Naive thymus-derived CD4-positive, alpha-beta T cell (primary cell): ENCODE measurements around the gene GNPTAB. TPM values are rescaled to one million over a fixed set of nuclear protein-coding genes. Genes with fewer than 3 reads are reported as not detected.

Experiments used
- ATAC-seq: fragments of 150-1000 bp; cut with Tn5 transposase; 2 replicates; pipeline ENCODE4 v1.10.0; 2021; ENCODE audit warnings: mild to moderate bottlenecking, moderate library complexity
- CTCF ChIA-PET: fragments of 350-600 bp; sonication (Branson Sonifier 250); formaldehyde crosslinking; loops from one replicate; lab custom pipeline; 2021; ENCODE audit warnings: antibody characterized with exemption; lab: Charles Lee
- POLR2A ChIA-PET: fragments of 350-600 bp; sonication (Branson Sonifier 250); formaldehyde crosslinking; loops from one replicate; lab custom pipeline; 2021; ENCODE audit warnings: antibody characterized with exemption, inconsistent platforms; lab: Charles Lee
- DNase-seq, 9 donors: peaks; one replicate each; pipeline versions ENCODE4 v3.0.0 to v3.0.0-alpha.2; 2020 to 2022; ENCODE audit warnings: mixed read lengths in 1 of 9
- H3K27ac ChIP-seq: one replicate; pipeline ENCODE4 v1.7.0; 2013; ENCODE audit warnings: mild to moderate bottlenecking, low read depth, low read length, moderate library complexity
- H3K27me3 ChIP-seq, 2 donors: one replicate each; pipeline ENCODE4 v1.7.0; 2013; ENCODE audit warnings: low read length in 2 of 2, mild to moderate bottlenecking in 2 of 2, moderate library complexity in 2 of 2; ENCODE audit not compliant: control insufficient read depth in 2 of 2, insufficient read depth in 2 of 2
- H3K36me3 ChIP-seq, 3 experiments: 1 replicate in 2 of 3; 2 replicates in 1 of 3; pipeline ENCODE4 v1.7.0; 2013; ENCODE audit warnings: low read length in 3 of 3, mild to moderate bottlenecking in 3 of 3, moderate library complexity in 1 of 3; ENCODE audit not compliant: insufficient read depth in 3 of 3, control insufficient read depth in 2 of 3
- H3K4me1 ChIP-seq, 2 donors: one replicate each; pipeline ENCODE4 v1.7.0; 2013; ENCODE audit warnings: low read length in 2 of 2, mild to moderate bottlenecking in 2 of 2, moderate library complexity in 1 of 2; ENCODE audit not compliant: control insufficient read depth in 2 of 2, insufficient read depth in 2 of 2
- H3K4me3 ChIP-seq: 2 replicates; pipeline ENCODE4 v1.7.0; 2013; ENCODE audit warnings: mild to moderate bottlenecking, low read length
- H3K9me3 ChIP-seq, 3 experiments: 1 replicate in 2 of 3; 2 replicates in 1 of 3; pipeline ENCODE4 v1.7.0; 2013; ENCODE audit warnings: low read length in 3 of 3; ENCODE audit not compliant: control insufficient read depth in 2 of 3
- H3K27ac Mint-ChIP-seq, 9 donors: one replicate each; pipeline ENCODE4 v1.8.0; 2020 to 2022; ENCODE audit warnings: mixed read lengths in 9 of 9, mild to moderate bottlenecking in 8 of 9, moderate library complexity in 5 of 9, inconsistent platforms in 2 of 9
- H3K27me3 Mint-ChIP-seq, 5 donors: one replicate each; pipeline ENCODE4 v1.8.0; 2021 to 2022; ENCODE audit warnings: mixed read lengths in 5 of 5, mild to moderate bottlenecking in 1 of 5
- H3K36me3 Mint-ChIP-seq, 5 donors: one replicate each; pipeline ENCODE4 v1.8.0; 2020 to 2022; ENCODE audit warnings: mixed read lengths in 5 of 5, mild to moderate bottlenecking in 3 of 5, inconsistent platforms in 1 of 5
- H3K4me1 Mint-ChIP-seq, 7 donors: one replicate each; pipeline ENCODE4 v1.8.0; 2020 to 2022; ENCODE audit warnings: mixed read lengths in 7 of 7, mild to moderate bottlenecking in 3 of 7, inconsistent platforms in 1 of 7
- H3K4me3 Mint-ChIP-seq, 10 donors: one replicate each; pipeline ENCODE4 v1.8.0; 2020 to 2022; ENCODE audit warnings: mild to moderate bottlenecking in 10 of 10, mixed read lengths in 10 of 10, moderate library complexity in 6 of 10, inconsistent platforms in 2 of 10
- H3K9me3 Mint-ChIP-seq, 11 donors: one replicate each; pipeline ENCODE4 v1.8.0; 2020 to 2022; ENCODE audit warnings: mixed read lengths in 11 of 11, mild to moderate bottlenecking in 4 of 11, inconsistent platforms in 1 of 11, moderate library complexity in 1 of 11
- intact Hi-C, 2 donors: fragments of 100-400 bp; cut with micrococcal nuclease; formaldehyde crosslinking; loops; one replicate each; pipeline ENCODE4 v1.15.1; 2023
- polyA plus RNA-seq, 2 donors: library from polyadenylated mRNA; unstranded; fragments of 300-500 nt; fragmentation: Illumina TruSeq; gene quantifications; one replicate each; pipeline ENCODE4 v1.2.3, GENCODE V29; 2021
- total RNA-seq, 6 experiments: library from RNA in 5 of 6; stranded (reverse) in 5 of 6; gene quantifications; 1 replicate in 5 of 6; 2 replicates in 1 of 6; pipeline ENCODE4 v1.2.3 and lab custom pipeline; 2021 to 2026

Gene GNPTAB
- total and polyA plus RNA-seq, 7 experiments from 2014 or later = 28.2 to 85.1 (median 44.4) TPM

GRCh38 chr12:101696251-101697196 lies 134.2 kb downstream of the GNPTAB start:
- H3K9me3 Mint-ChIP-seq = no peaks in the 10 kb centered on the region
- peak overlapping the region; percentile 63 to 93 (median 90) for H3K27ac Mint-ChIP-seq
- DNase-seq (no peak), ATAC-seq (no peak)
- Histone ChIP-seq H3K4me3 (peak overlapping the region; percentile 88), H3K9me3 (no peaks in the 10 kb centered on the region), H3K27me3 (no peaks in the 10 kb centered on the region), H3K36me3 (peaks cover 0 to 6% (median 0%) of the 10 kb centered on the region in 3 experiments), H3K27ac (peak overlapping the region; percentile 70), H3K4me1 (peaks cover 4 to 14% of the 10 kb centered on the region in 2 donors)
- CTCF ChIA-PET = no interaction called here
- no peaks in the 10 kb centered on the region for H3K36me3 Mint-ChIP-seq
- intact Hi-C loops = loop anchor here (1.0 to 5.0 kb wide), 9 partner anchors 26 to 1554 kb away; partner anchors contain the start of genes ARL1 (in 2 of the 2), BLTP3B (in 1 of the 2) and UTP20 (in 1 of the 2)
- peaks cover 0 to 22% (median 0%) of the 10 kb centered on the region in 5 donors for H3K27me3 Mint-ChIP-seq
- H3K4me1 Mint-ChIP-seq = peaks cover 17 to 53% (median 44%) of the 10 kb centered on the region in 7 donors
- POLR2A ChIA-PET = interaction anchor here (0.9 kb wide), 1 partner anchor 133 kb away, joined by 3 read pairs; no protein-coding TSS in a partner anchor
- peak overlapping the region; percentile 91 to 95 (median 93) for H3K4me3 Mint-ChIP-seq

- CTCF ChIA-PET = no interaction called here
- Histone ChIP-seq H3K27ac (no peak overlapping the region), H3K27me3 (no peaks in the 10 kb centered on the region), H3K4me1 (peaks cover 4 to 14% of the 10 kb centered on the region in 2 donors), H3K36me3 (peaks cover 0 to 6% (median 0%) of the 10 kb centered on the region in 3 experiments), H3K4me3 (no peak overlapping the region), H3K9me3 (no peaks in the 10 kb centered on the region)
- ATAC-seq (no peak), DNase-seq (no peak)
- Mint-ChIP-seq H3K4me1 (peaks cover 17 to 45% (median 36%) of the 10 kb centered on the region in 7 donors), H3K9me3 (peaks cover 0 to 2% (median 0%) of the 10 kb centered on the region in 11 donors), H3K36me3 (no peaks in the 10 kb centered on the region), H3K27ac (peak overlapping the region in 6 of 9 donors; percentile 44 to 90 (median 70)), H3K4me3 (peak overlapping the region in 4 of 10 donors; percentile 25 to 94 (median 38)), H3K27me3 (peaks cover 0 to 18% (median 0%) of the 10 kb centered on the region in 5 donors)
- POLR2A ChIA-PET = no interaction called here
- intact Hi-C loops = loop anchor here (2.0 to 5.0 kb wide), 6 partner anchors 25 to 1553 kb away; partner anchors contain the start of genes ARL1 (in 2 of the 2), BLTP3B (in 1 of the 2) and UTP20 (in 1 of the 2)
Measured at GRCh38 chr12:101695706-101696105, 135.1 kb downstream of the GNPTAB start.

Other genes with a start within 250 kb of the GNPTAB start
- gene MYBPC1, start 236.0 kb downstream of the GNPTAB start, total RNA-seq = not detected
- not detected for gene MYBPC1, start 236.0 kb downstream of the GNPTAB start, polyA plus RNA-seq
- gene CHPT1, start 133.3 kb downstream of the GNPTAB start, total RNA-seq = 10 to 100 TPM in 3 of 5 experiments, 1 to 10 TPM in 2; 6.5 to 22.6 (median 14.5) TPM
- gene CHPT1, start 133.3 kb downstream of the GNPTAB start, polyA plus RNA-seq = 10 to 100 TPM in 1 of 2 donors, 1 to 10 TPM in 1; 9.4 to 22.9 TPM
- under 1 TPM in 4 of 5 experiments, not detected in 1; 0.35 to 0.87 (median 0.63) TPM for gene SYCP3, start 91.5 kb downstream of the GNPTAB start, total RNA-seq
- under 1 TPM in 1 of 2 donors, not detected in 1; 0.23 TPM for gene SYCP3, start 91.5 kb downstream of the GNPTAB start, polyA plus RNA-seq
- 1 to 10 TPM; 2.4 to 9.5 (median 2.6) TPM for gene DRAM1, start 46.6 kb upstream of the GNPTAB start, total RNA-seq
- gene DRAM1, start 46.6 kb upstream of the GNPTAB start, polyA plus RNA-seq = 1 to 10 TPM; 1.4 to 2.4 TPM
- gene WASHC3, start 231.0 kb upstream of the GNPTAB start, total RNA-seq = 10 to 100 TPM; 32.8 to 59.6 (median 49.6) TPM
- 10 to 100 TPM; 76.3 to 87.9 TPM for gene WASHC3, start 231.0 kb upstream of the GNPTAB start, polyA plus RNA-seq